Kidney (tissue), 14 donors: ENCODE measurements around the gene KNTC1. TPM values are rescaled to one million over a fixed set of nuclear protein-coding genes. Genes with fewer than 3 reads are reported as not detected.

ENCODE experiments used
- DNase-seq, 5 donors: peaks; one replicate each; pipeline ENCODE4 v3.0.0-alpha.2; 2013 to 2020
- FAIRE-seq: peaks from 2 replicates; lab custom pipeline; 2012; peaks lifted over from hg19 to GRCh38; lab: Jason Lieb, UNC
- H3K27ac ChIP-seq, 2 donors: one replicate each; pipeline ENCODE4 v1.7.0; 2013; ENCODE audit warnings: low read depth in 2 of 2, low read length in 2 of 2, inconsistent platforms in 1 of 2
- H3K27me3 ChIP-seq: one replicate; pipeline ENCODE4 v1.7.1; 2013; ENCODE audit warnings: low read length, inconsistent platforms; ENCODE audit not compliant: control insufficient read depth, insufficient read depth
- H3K36me3 ChIP-seq, 3 donors: one replicate each; pipeline versions ENCODE4 v1.7.0 to v1.7.1; 2013; ENCODE audit warnings: low read length in 3 of 3, control low read depth in 1 of 3, inconsistent platforms in 1 of 3; ENCODE audit not compliant: insufficient read depth in 3 of 3, control insufficient read depth in 2 of 3
- H3K4me1 ChIP-seq, 3 donors: one replicate each; pipeline versions ENCODE4 v1.7.0 to v1.7.1; 2013; ENCODE audit warnings: low read length in 3 of 3, inconsistent platforms in 1 of 3, low read depth in 1 of 3; ENCODE audit not compliant: control insufficient read depth in 2 of 3, insufficient read depth in 2 of 3
- H3K4me3 ChIP-seq, 3 donors: one replicate each; pipeline versions ENCODE4 v1.7.0 to v1.8.1; 2013; ENCODE audit warnings: low read length in 3 of 3, control low read depth in 1 of 3, inconsistent platforms in 1 of 3
- H3K9ac ChIP-seq, 3 donors: one replicate each; pipeline versions ENCODE4 v1.7.0 to v1.7.1; 2013; ENCODE audit warnings: low read length in 3 of 3, control low read depth in 1 of 3, inconsistent platforms in 1 of 3
- H3K9me3 ChIP-seq, 3 donors: one replicate each; pipeline versions ENCODE4 v1.7.0 to v1.7.1; 2013; ENCODE audit warnings: low read length in 3 of 3, control low read depth in 1 of 3, inconsistent platforms in 1 of 3; ENCODE audit not compliant: control insufficient read depth in 2 of 3, insufficient read depth in 1 of 3
- intact Hi-C: fragments of 100-400 bp; cut with DNase I; formaldehyde crosslinking; loops from one replicate; pipeline ENCODE4 v1.11.1; 2022
- polyA plus RNA-seq: library from polyadenylated mRNA; stranded (reverse); fragments of 350-450 nt; fragmentation: Illumina TruSeq; extraction: RNeasy Lipid Tissue Mini Kit (QIAGEN cat#74804); gene quantifications from one replicate; pipeline ENCODE4 v1.2.3, GENCODE V29; 2014; ENCODE audit warnings: low read depth, low replicate concordance; ENCODE audit not compliant: insufficient read depth
- total RNA-seq: library from RNA; stranded (reverse); fragmentation: NEBNext Ultra II Directional; extraction: Animal tissue kit (Norgen Biotek cat#: 25700); gene quantifications from one replicate; pipeline ENCODE4 v1.2.1, GENCODE V29; 2021
- TF ChIP-seq, protein P1 (sequence below): IDR thresholded peaks from 3 replicates; pipeline ENCODE4 v1.5.1; 2012; ENCODE audit warnings: mild to moderate bottlenecking, moderate library complexity, borderline replicate concordance; ENCODE audit not compliant: insufficient read depth; ENCODE audit errors: extremely low read depth
- donor health status: control.
- donor health status: control.
- donor health status: control.
- donor health status: control.
- donor health status: control.
- donor health status: DM: yes; HTN: yes; CAD: no.
- donor health status: Normal renal cell carcinoma (clear cell type).

KNTC1 gene
- total and polyA plus RNA-seq, 2 donors from 2014 or later = 4.3 to 12.6 TPM

DNA sequence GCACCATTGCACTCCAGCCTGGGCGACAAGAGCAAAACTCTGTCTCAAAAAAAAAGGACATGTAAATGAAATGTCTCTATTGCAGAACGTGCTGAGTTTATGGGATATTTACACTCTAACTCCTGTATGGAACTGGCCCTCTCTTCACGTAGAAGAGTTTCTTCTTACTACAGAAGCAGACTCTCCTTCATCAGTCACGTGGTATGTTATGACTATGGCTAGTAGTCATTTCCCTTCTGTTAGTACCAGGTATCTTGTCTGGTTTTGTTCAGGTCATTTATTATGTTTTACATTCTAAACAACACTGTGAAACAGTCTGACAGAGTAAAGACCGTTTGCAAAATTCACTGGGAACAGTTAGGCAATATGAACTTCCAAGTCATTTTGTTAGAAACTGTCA, 20.3 kb downstream of the KNTC1 start:
- TF ChIP-seq, protein P1, sequence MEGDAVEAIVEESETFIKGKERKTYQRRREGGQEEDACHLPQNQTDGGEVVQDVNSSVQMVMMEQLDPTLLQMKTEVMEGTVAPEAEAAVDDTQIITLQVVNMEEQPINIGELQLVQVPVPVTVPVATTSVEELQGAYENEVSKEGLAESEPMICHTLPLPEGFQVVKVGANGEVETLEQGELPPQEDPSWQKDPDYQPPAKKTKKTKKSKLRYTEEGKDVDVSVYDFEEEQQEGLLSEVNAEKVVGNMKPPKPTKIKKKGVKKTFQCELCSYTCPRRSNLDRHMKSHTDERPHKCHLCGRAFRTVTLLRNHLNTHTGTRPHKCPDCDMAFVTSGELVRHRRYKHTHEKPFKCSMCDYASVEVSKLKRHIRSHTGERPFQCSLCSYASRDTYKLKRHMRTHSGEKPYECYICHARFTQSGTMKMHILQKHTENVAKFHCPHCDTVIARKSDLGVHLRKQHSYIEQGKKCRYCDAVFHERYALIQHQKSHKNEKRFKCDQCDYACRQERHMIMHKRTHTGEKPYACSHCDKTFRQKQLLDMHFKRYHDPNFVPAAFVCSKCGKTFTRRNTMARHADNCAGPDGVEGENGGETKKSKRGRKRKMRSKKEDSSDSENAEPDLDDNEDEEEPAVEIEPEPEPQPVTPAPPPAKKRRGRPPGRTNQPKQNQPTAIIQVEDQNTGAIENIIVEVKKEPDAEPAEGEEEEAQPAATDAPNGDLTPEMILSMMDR = no peak

GRCh38 chr12:122558745-122559641, 31.9 kb downstream of the KNTC1 start:
- Histone ChIP-seq H3K9ac (no peak overlapping the region), H3K4me1 (no peaks in the 10 kb centered on the region), H3K27me3 (no peaks in the 10 kb centered on the region), H3K4me3 (no peak overlapping the region), H3K27ac (no peak overlapping the region), H3K9me3 (no peaks in the 10 kb centered on the region), H3K36me3 (peaks cover 0 to 2% (median 0%) of the 10 kb centered on the region in 3 donors)
- intact Hi-C loops = no loop called here
- FAIRE-seq = no peak
- TF ChIP-seq, protein P1 = no peak
- DNase-seq = no peak

More for the DNA sequence above, 20.3 kb downstream of the KNTC1 start:
- FAIRE-seq (no peak), DNase-seq (no peak)
- Histone ChIP-seq H3K36me3 (peaks cover 0 to 4% (median 0%) of the 10 kb centered on the region in 3 donors), H3K27ac (no peak overlapping the region), H3K4me3 (no peak overlapping the region), H3K4me1 (no peaks in the 10 kb centered on the region), H3K27me3 (no peaks in the 10 kb centered on the region), H3K9me3 (no peaks in the 10 kb centered on the region), H3K9ac (no peak overlapping the region)
- intact Hi-C loops = no loop called here

DNA sequence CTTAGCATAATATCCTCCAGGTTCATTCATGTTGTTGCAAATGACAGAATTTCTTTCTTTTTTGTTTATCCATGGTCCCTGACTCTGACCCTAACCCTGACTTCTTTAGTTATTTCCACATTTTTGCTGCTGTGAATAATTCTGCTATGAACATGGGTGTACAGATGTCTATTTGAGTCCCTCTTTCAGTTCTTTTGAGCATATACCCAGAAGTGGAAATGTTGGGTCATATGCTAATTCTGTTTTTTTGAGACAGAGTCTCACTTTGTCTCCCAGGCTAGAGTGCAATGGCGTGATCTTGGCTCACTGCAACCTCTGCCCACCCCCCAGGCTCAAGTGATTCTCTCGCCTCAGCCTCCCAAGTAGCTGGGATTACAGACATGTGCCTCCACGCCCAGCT, 33.1 kb downstream of the KNTC1 start:
- intact Hi-C loops = no loop called here
- no peak overlapping the region for H3K27ac ChIP-seq
- H3K9me3 ChIP-seq = no peaks in the 10 kb centered on the region
- no peak overlapping the region for H3K4me3 ChIP-seq
- no peak for DNase-seq
- no peak overlapping the region for H3K9ac ChIP-seq
- H3K36me3 ChIP-seq = peaks cover 0 to 2% (median 0%) of the 10 kb centered on the region in 3 donors
- H3K4me1 ChIP-seq = no peaks in the 10 kb centered on the region
- TF ChIP-seq, protein P1 = no peak
- no peak for FAIRE-seq
- no peaks in the 10 kb centered on the region for H3K27me3 ChIP-seq
